Neuronal stem cell (in vitro differentiated cells): ENCODE results near the gene BCL3.

Source experiments
- DNase-seq: peaks from one replicate; pipeline ENCODE4 v3.0.0-alpha.2; 2013; ENCODE audit warnings: low spot score
- H2AFZ ChIP-seq: one replicate; pipeline ENCODE4 v1.6.1; 2013; ENCODE audit warnings: mild to moderate bottlenecking, low read length, inconsistent platforms
- H2AK5ac ChIP-seq: 2 replicates; pipeline ENCODE4 v1.6.1; 2013; ENCODE audit warnings: low read depth, mild to moderate bottlenecking, inconsistent platforms, low read length, moderate library complexity, mixed read lengths
- H2BK120ac ChIP-seq: 2 replicates; pipeline ENCODE4 v1.6.1; 2013; ENCODE audit warnings: low read depth, mild to moderate bottlenecking, inconsistent platforms, low read length, moderate library complexity, mixed read lengths
- H2BK12ac ChIP-seq: one replicate; pipeline ENCODE4 v1.6.1; 2013; ENCODE audit warnings: low read length, inconsistent platforms
- H2BK15ac ChIP-seq: 2 replicates; pipeline ENCODE4 v1.6.1; 2013; ENCODE audit warnings: mild to moderate bottlenecking, low read length, inconsistent platforms, mixed read lengths
- H2BK5ac ChIP-seq: one replicate; pipeline ENCODE4 v1.6.1; 2013; ENCODE audit warnings: inconsistent platforms, mild to moderate bottlenecking, low read length, moderate library complexity
- H3K14ac ChIP-seq: one replicate; pipeline ENCODE4 v1.6.1; 2013; ENCODE audit warnings: low read length, inconsistent platforms
- H3K18ac ChIP-seq: 2 replicates; pipeline ENCODE4 v1.6.1; 2013; ENCODE audit warnings: low read length, inconsistent platforms
- H3K23ac ChIP-seq: 2 replicates; pipeline ENCODE4 v1.6.1; 2013; ENCODE audit warnings: low read depth, mild to moderate bottlenecking, mixed read lengths, low read length, inconsistent platforms; ENCODE audit not compliant: poor library complexity
- H3K27ac ChIP-seq: replicated peaks from 3 replicates; pipeline ENCODE4 v1.5.1; 2013; ENCODE audit warnings: low read length, inconsistent platforms
- H3K27me3 ChIP-seq, 3 experiments: 2 replicates each; pipeline ENCODE4 v1.6.1; 2013; ENCODE audit warnings: low read length in 3 of 3, mild to moderate bottlenecking in 2 of 3, inconsistent platforms in 1 of 3, low read depth in 1 of 3, mixed read lengths in 1 of 3, moderate library complexity in 1 of 3; ENCODE audit not compliant: control insufficient read depth in 3 of 3, insufficient read depth in 3 of 3
- H3K36me3 ChIP-seq, 2 donors: replicated peaks in 1 of 2; 2 replicates each; pipeline ENCODE4 v1.6.1; 2013; ENCODE audit warnings: low read length in 2 of 2; ENCODE audit not compliant: control insufficient read depth in 2 of 2, insufficient read depth in 2 of 2
- H3K4ac ChIP-seq: 2 replicates; pipeline ENCODE4 v1.6.1; 2013; ENCODE audit warnings: inconsistent platforms, mild to moderate bottlenecking, low read length, moderate library complexity
- H3K4me1 ChIP-seq, 2 donors: 1 replicate in 1 of 2; 2 replicates in 1 of 2; pipeline ENCODE4 v1.6.1; 2013; ENCODE audit warnings: low read length in 2 of 2, low read depth in 1 of 2; ENCODE audit not compliant: control insufficient read depth in 2 of 2, insufficient read depth in 1 of 2
- H3K4me2 ChIP-seq: one replicate; pipeline ENCODE4 v1.6.1; 2013; ENCODE audit warnings: mild to moderate bottlenecking, low read length, inconsistent platforms; ENCODE audit not compliant: insufficient read depth, poor library complexity, severe bottlenecking
- H3K4me3 ChIP-seq, 2 donors: 2 replicates each; pipeline ENCODE4 v1.5.1; 2013; ENCODE audit warnings: low read length in 2 of 2, mild to moderate bottlenecking in 2 of 2, inconsistent platforms in 1 of 2, moderate library complexity in 1 of 2
- H3K79me1 ChIP-seq: one replicate; pipeline ENCODE4 v1.6.1; 2013; ENCODE audit warnings: low read depth, mild to moderate bottlenecking, inconsistent platforms, low read length, moderate library complexity
- H3K9ac ChIP-seq: one replicate; pipeline ENCODE4 v1.6.1; 2013; ENCODE audit warnings: mild to moderate bottlenecking, low read depth, low read length, inconsistent platforms; ENCODE audit not compliant: poor library complexity
- H3K9me3 ChIP-seq, 2 donors: replicated peaks in 1 of 2; 2 replicates each; pipeline versions ENCODE3 to v1.6.1; 2013; ENCODE audit warnings: low read length in 2 of 2, mild to moderate bottlenecking in 2 of 2, inconsistent platforms in 1 of 2, low read depth in 1 of 2, mixed read lengths in 1 of 2, moderate library complexity in 1 of 2; ENCODE audit not compliant: control insufficient read depth in 2 of 2, insufficient read depth in 1 of 2
- H4K8ac ChIP-seq: one replicate; pipeline ENCODE4 v1.6.1; 2013; ENCODE audit warnings: low read depth, mild to moderate bottlenecking, inconsistent platforms, low read length, moderate library complexity
- H4K91ac ChIP-seq: one replicate; pipeline ENCODE4 v1.6.1; 2013; ENCODE audit warnings: low read length, low read depth, mild to moderate bottlenecking, inconsistent platforms; ENCODE audit not compliant: poor library complexity
- WGBS, 2 donors: extraction: QIAGEN DNeasy Blood & Tissue Kit; methylation state at CpG; one replicate each; pipeline ENCODE4 v1.1.7; 2013; ENCODE audit warnings: missing lambda C conversion rate in 2 of 2, mixed read lengths in 1 of 2; ENCODE audit not compliant: insufficient read length in 2 of 2, insufficient replicate concordance in 1 of 2; ENCODE audit errors: extremely low coverage in 2 of 2; 5-methylcytosine and 5-hydroxymethylcytosine counted together

BCL3 gene

DNA sequence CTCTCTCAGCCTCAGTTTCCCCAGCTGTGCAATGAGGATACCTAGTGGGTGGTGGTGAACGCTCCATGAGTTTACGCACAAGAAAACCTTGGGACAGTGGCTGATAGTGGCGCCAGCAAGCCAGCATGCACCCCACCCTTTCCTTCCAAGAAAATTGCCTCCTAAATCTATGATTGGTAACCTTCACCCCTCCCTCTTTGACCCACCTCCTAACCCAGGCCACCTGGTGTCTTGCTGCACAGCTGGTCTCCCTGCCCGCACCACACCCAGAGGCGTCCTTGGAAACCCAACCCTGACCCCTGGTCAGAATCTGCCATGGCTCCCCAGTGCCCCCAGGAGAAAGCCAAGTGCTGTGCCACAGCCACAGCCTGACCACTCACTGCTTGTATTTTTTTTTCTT is 22.8 kb upstream of the BCL3 start:
- H3K9ac ChIP-seq = no peak overlapping the region
- no peak overlapping the region for H3K23ac ChIP-seq
- peaks cover 0 to 4% of the 10 kb centered on the region in 2 donors for H3K4me1 ChIP-seq
- no peaks in the 10 kb centered on the region for H3K9me3 ChIP-seq
- no peak overlapping the region for H2AFZ ChIP-seq
- DNase-seq = no peak
- no peak overlapping the region for H2BK120ac ChIP-seq
- H2AK5ac ChIP-seq = peak overlapping the region; percentile 74
- H3K18ac ChIP-seq = no peak overlapping the region
- no peak overlapping the region for H3K4me3 ChIP-seq
- no peak overlapping the region for H3K14ac ChIP-seq
- H3K79me1 ChIP-seq = no peaks in the 10 kb centered on the region
- no peak overlapping the region for H4K8ac ChIP-seq
- no peaks in the 10 kb centered on the region for H3K36me3 ChIP-seq
- WGBS, 2 donors = no CpG with 5 or more reads among the region's 5 CpGs
- H3K27me3 ChIP-seq = peaks cover 0 to 1% (median 0%) of the 10 kb centered on the region in 3 experiments
- H4K91ac ChIP-seq = no peak overlapping the region
- H2BK12ac ChIP-seq = no peak overlapping the region
- H2BK15ac ChIP-seq = peak overlapping the region; percentile 30
- H2BK5ac ChIP-seq = no peak overlapping the region
- H3K27ac ChIP-seq = no peak overlapping the region
- no peak overlapping the region for H3K4me2 ChIP-seq
- no peak overlapping the region for H3K4ac ChIP-seq

- no peak overlapping the region for H3K27ac ChIP-seq
- H3K23ac ChIP-seq = no peak overlapping the region
- no peak overlapping the region for H2BK15ac ChIP-seq
- H3K14ac ChIP-seq = no peak overlapping the region
- H3K4me2 ChIP-seq = no peak overlapping the region
- no peaks in the 10 kb centered on the region for H3K79me1 ChIP-seq
- H4K8ac ChIP-seq = no peak overlapping the region
- H2BK120ac ChIP-seq = no peak overlapping the region
- H3K9me3 ChIP-seq = no peaks in the 10 kb centered on the region
- H2BK5ac ChIP-seq = no peak overlapping the region
- no peaks in the 10 kb centered on the region for H3K36me3 ChIP-seq
- H3K4me1 ChIP-seq = peaks cover 0 to 4% of the 10 kb centered on the region in 2 donors
- H3K4ac ChIP-seq = no peak overlapping the region
- H3K27me3 ChIP-seq = peaks cover 0 to 1% (median 0%) of the 10 kb centered on the region in 3 experiments
- no peak overlapping the region for H3K4me3 ChIP-seq
- no peak overlapping the region for H2BK12ac ChIP-seq
- WGBS, 2 donors = no CpG with 5 or more reads among the region's 12 CpGs
- H3K9ac ChIP-seq = no peak overlapping the region
- no peak overlapping the region for H2AK5ac ChIP-seq
- H4K91ac ChIP-seq = no peak overlapping the region
- no peak overlapping the region for H3K18ac ChIP-seq
- DNase-seq = no peak
- no peak overlapping the region for H2AFZ ChIP-seq
Measured at GRCh38 chr19:44726465-44726864, 22.0 kb upstream of the BCL3 start.

DNA sequence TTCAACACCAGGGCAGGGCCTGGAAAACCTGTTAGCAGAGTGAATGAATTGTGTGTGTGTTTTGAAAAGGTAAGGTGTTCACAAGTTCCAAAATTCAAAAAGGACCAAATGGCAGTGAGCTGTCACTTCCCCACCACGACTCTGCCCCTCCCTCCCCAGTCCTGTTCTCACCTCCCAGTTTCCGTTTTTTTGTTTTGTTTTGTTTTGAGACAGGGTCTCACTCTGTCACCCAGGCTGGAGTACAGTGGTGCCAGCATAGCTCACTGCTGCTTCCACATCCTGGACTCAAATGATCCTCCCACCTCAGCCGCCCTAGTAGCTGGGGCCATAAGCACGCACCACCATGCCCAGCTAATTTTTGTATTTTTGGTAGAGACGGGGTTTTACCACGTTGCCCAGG is 20.3 kb upstream of the BCL3 start:
- H3K18ac ChIP-seq = no peak overlapping the region
- no peak overlapping the region for H4K8ac ChIP-seq

DNA sequence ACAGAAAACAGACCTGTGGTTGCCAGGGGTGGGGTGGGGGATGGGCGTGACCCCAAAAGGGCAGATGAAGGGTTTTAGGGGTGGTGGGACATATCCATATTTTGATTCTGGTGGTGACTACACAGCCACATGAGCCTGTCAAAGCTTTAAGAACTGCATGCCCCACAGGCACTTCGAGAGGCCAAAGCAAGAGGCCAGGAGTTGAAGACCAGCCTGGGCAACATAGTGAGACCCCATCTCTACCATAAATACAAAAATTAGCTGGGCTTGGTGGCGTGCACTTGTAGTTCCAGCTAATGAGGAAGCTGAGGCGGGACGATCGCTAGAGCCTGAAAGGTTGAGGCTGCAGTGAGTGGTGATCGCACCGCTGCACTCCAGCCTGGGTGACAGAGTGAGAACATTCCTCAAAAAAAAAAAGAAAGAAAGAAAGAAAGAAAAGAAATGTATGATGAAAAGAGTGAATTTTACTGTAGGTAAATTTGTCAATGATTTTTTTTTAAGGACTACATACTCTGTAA is 18.9 kb upstream of the BCL3 start:
- no peak overlapping the region for H3K27ac ChIP-seq
- no CpG with 5 or more reads among the region's 8 CpGs for WGBS, 2 donors
- H4K91ac ChIP-seq = no peak overlapping the region
- H3K4me3 ChIP-seq = no peak overlapping the region
- no peak overlapping the region for H3K9ac ChIP-seq
- no peak overlapping the region for H4K8ac ChIP-seq
- H3K18ac ChIP-seq = no peak overlapping the region
- no peak overlapping the region for H3K14ac ChIP-seq
- no peaks in the 10 kb centered on the region for H3K36me3 ChIP-seq
- H3K4ac ChIP-seq = no peak overlapping the region
- H3K79me1 ChIP-seq = no peaks in the 10 kb centered on the region
- H3K9me3 ChIP-seq = no peaks in the 10 kb centered on the region
- no peak overlapping the region for H2AFZ ChIP-seq
- no peak overlapping the region for H2BK12ac ChIP-seq
- no peak overlapping the region for H2BK15ac ChIP-seq
- no peak overlapping the region for H2AK5ac ChIP-seq
- no peak overlapping the region for H3K4me2 ChIP-seq
- H3K23ac ChIP-seq = no peak overlapping the region
- H2BK5ac ChIP-seq = no peak overlapping the region
- peaks cover 0 to 1% (median 0%) of the 10 kb centered on the region in 3 experiments for H3K27me3 ChIP-seq
- peaks cover 0 to 2% of the 10 kb centered on the region in 2 donors for H3K4me1 ChIP-seq
- no peak overlapping the region for H2BK120ac ChIP-seq
- DNase-seq = no peak

More for the DNA sequence above, 20.3 kb upstream of the BCL3 start:
- Histone ChIP-seq H2BK120ac (no peak overlapping the region), H2BK15ac (no peak overlapping the region), H3K9me3 (no peaks in the 10 kb centered on the region), H3K9ac (no peak overlapping the region), H2BK5ac (no peak overlapping the region), H4K91ac (no peak overlapping the region), H2AK5ac (no peak overlapping the region), H3K27me3 (peaks cover 0 to 1% (median 0%) of the 10 kb centered on the region in 3 experiments), H3K36me3 (no peaks in the 10 kb centered on the region), H3K79me1 (no peaks in the 10 kb centered on the region), H3K27ac (no peak overlapping the region), H2AFZ (peak overlapping the region; percentile 38), H3K4me1 (peaks cover 0 to 4% of the 10 kb centered on the region in 2 donors), H3K4ac (no peak overlapping the region), H3K23ac (no peak overlapping the region), H3K4me3 (no peak overlapping the region), H3K4me2 (no peak overlapping the region), H2BK12ac (no peak overlapping the region), H3K14ac (no peak overlapping the region)
- no peak for DNase-seq
- no CpG with 5 or more reads among the region's 6 CpGs for WGBS, 2 donors
